Body of pancreas (tissue), 4 donors: ENCODE results near the gene USP5. TPM values are rescaled to one million over a fixed set of nuclear protein-coding genes. Genes with fewer than 3 reads are reported as not detected.

ENCODE experiments used
- ATAC-seq: fragments of 150-250 bp; one replicate; pipeline ENCODE4 v1.9.1; 2016
- DNase-seq, 4 donors: peaks; one replicate each; pipeline ENCODE4 v3.0.0-alpha.2; 2019
- H3K27ac ChIP-seq, 4 donors: fragments of 200-600 bp; sonication (generic); 1 replicate in 3 of 4; 2 replicates in 1 of 4; pipeline versions ENCODE4 v1.5.1 to v1.6.1; 2016 to 2019; ENCODE audit warnings: mild to moderate bottlenecking in 1 of 4, mixed read lengths in 1 of 4, moderate library complexity in 1 of 4
- H3K27me3 ChIP-seq, 2 donors: fragments of 200-600 bp; sonication (generic); one replicate each; pipeline ENCODE4 v1.6.0; 2016; ENCODE audit warnings: mild to moderate bottlenecking in 1 of 2
- H3K36me3 ChIP-seq, 2 donors: fragments of 200-600 bp; sonication (generic); replicated peaks in 1 of 2; 2 replicates each; pipeline ENCODE4 v1.5.1; 2016; ENCODE audit warnings: low read depth in 2 of 2; ENCODE audit not compliant: insufficient read depth in 1 of 2
- H3K4me1 ChIP-seq: fragments of 200-600 bp; sonication (generic); one replicate; pipeline ENCODE4 v1.6.0; 2016
- H3K4me3 ChIP-seq, 2 donors: fragments of 200-600 bp; sonication (generic); 1 replicate in 1 of 2; 2 replicates in 1 of 2; pipeline ENCODE4 v1.5.1; 2016 to 2019
- H3K9me3 ChIP-seq, 3 donors: fragments of 200-600 bp; sonication (generic); 1 replicate in 2 of 3; 2 replicates in 1 of 3; pipeline ENCODE4 v1.5.1; 2016
- POLR2A ChIP-seq, 3 donors: fragments of 450-650 bp; IDR thresholded peaks; one replicate each; pipeline ENCODE4 v1.6.1; 2016; ENCODE audit warnings: antibody characterized with exemption in 3 of 3, mild to moderate bottlenecking in 2 of 3
- WGBS, 2 donors: methylation state at CpG; one replicate each; pipeline ENCODE4 v1.1.5; 2017; 5-methylcytosine and 5-hydroxymethylcytosine counted together
- intact Hi-C: fragments of 100-400 bp; cut with DNase I; formaldehyde crosslinking; loops from one replicate; pipeline ENCODE4 v1.15.1; 2023
- total RNA-seq, 2 donors: library from RNA; depleted of rRNA; stranded (reverse); fragments of >200 nt; gene quantifications; one replicate each; pipeline ENCODE4 v1.1.0, GENCODE V29; 2016
- TF ChIP-seq, protein P1 (sequence below), 7 experiments: fragments of 450-650 bp in 4 of 7; fragments of 200-600 bp in 3 of 7; sonication (generic) in 3 of 7; IDR thresholded peaks; one replicate each; pipeline ENCODE4 v1.5.1; 2016 to 2019; ENCODE audit warnings: antibody characterized with exemption in 7 of 7

Gene USP5
- total RNA-seq, 2 donors from 2014 or later: 18.2 to 60.6 TPM

DNA sequence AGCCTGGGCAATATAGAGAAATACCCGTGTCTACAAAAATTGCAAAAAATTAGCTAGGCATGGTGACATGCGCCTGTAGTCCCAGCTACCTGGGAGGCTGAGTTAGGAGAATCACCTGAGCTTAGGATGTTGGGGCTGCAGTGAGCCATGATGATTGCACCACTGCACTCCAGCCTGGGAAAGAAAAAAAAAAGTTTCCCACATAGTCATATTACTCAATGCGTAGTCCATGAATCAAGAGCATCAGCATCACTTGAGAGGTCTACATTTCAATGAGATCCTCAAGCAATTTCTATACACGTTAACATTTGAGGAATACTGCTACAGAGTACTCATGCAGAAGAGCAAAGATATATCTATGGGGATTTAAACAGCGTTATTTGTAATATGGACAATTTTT is 47.5 kb downstream of the USP5 start:
- no peak for ATAC-seq
- Histone ChIP-seq H3K4me3 (no peak overlapping the region), H3K27ac (peak overlapping the region in 1 of 4 donors; percentile 78), H3K9me3 (no peaks in the 10 kb centered on the region), H3K27me3 (no peaks in the 10 kb centered on the region), H3K4me1 (peaks cover 21% of the 10 kb centered on the region), H3K36me3 (no peaks in the 10 kb centered on the region)
- TF ChIP-seq, protein P1, sequence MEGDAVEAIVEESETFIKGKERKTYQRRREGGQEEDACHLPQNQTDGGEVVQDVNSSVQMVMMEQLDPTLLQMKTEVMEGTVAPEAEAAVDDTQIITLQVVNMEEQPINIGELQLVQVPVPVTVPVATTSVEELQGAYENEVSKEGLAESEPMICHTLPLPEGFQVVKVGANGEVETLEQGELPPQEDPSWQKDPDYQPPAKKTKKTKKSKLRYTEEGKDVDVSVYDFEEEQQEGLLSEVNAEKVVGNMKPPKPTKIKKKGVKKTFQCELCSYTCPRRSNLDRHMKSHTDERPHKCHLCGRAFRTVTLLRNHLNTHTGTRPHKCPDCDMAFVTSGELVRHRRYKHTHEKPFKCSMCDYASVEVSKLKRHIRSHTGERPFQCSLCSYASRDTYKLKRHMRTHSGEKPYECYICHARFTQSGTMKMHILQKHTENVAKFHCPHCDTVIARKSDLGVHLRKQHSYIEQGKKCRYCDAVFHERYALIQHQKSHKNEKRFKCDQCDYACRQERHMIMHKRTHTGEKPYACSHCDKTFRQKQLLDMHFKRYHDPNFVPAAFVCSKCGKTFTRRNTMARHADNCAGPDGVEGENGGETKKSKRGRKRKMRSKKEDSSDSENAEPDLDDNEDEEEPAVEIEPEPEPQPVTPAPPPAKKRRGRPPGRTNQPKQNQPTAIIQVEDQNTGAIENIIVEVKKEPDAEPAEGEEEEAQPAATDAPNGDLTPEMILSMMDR (IDR thresholded peaks at IDR 0.05): no peak
- no peak for TF ChIP-seq POLR2A (IDR thresholded peaks at IDR 0.05)
- DNase-seq: no peak
- WGBS, 2 donors: 65 to 70% methylated on average over 5 of the region's 5 CpGs
- intact Hi-C loops: no loop called here

DNA sequence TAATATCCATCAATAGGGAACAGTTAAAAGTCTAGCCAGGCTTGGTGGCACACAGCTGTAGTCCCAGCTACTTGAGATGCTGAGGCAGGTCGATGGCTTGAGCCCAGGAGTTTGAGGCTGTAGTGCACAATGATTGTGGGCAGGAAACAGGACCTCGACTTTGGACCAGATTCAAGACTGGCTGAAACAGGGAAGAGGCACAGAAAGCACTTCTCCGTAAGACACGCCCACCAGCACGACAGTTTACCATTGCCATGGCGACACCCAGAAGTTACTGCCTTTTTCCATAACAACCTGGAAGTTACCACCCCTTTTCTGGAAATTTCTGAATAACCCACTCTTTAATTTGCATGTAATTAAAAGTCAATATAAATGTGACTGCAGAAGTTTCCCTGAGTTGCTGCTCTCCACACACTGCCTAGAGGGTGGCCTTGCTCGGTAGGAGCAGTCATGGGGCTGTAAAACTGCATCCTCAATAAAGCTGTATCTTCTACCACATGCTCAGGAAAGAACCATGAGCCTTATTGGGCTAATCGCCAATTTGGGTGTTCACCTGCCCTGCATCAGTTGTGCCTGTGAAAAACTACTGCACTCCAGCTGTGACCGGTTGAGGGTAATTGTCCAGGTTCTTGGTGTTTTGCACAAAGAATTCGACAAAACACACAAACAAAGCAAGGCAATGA is 48.0 kb downstream of the USP5 start:
- DNase-seq: peak; percentile 76 to 90 (median 82)
- 23 to 26% methylated on average over 10 of the region's 10 CpGs for WGBS, 2 donors
- Histone ChIP-seq H3K9me3 (no peaks in the 10 kb centered on the region), H3K36me3 (no peaks in the 10 kb centered on the region), H3K27me3 (no peaks in the 10 kb centered on the region), H3K4me1 (peaks cover 23% of the 10 kb centered on the region), H3K27ac (peak overlapping the region; percentile 52 to 78 (median 58)), H3K4me3 (no peak overlapping the region)
- ATAC-seq: peak; percentile 52
- TF ChIP-seq, protein P1 (IDR thresholded peaks at IDR 0.05): no peak
- TF ChIP-seq POLR2A (IDR thresholded peaks at IDR 0.05): peak in 2 of 3 donors; percentile 41 to 46
- intact Hi-C loops: no loop called here

DNA sequence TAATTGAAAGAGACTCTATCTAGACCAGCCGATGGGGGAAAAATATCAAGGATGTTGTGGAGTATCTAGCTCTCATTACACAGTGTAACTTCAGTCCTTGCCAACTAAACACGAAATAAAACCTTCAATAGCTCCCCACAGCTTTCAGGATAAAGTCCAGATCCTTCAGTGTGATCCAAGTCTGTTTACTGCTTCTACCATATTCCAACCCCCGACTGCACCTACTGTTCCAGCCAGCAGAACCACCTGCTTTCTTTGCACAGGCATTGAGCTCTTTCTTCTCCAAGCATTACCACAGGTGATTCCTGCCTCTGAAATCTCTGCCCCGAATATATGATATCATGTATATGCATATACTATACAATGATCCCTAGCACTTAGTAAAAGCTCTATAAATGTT is 50.5 kb downstream of the USP5 start:
- Histone ChIP-seq H3K27me3 (no peaks in the 10 kb centered on the region), H3K4me1 (peaks cover 28% of the 10 kb centered on the region), H3K36me3 (no peaks in the 10 kb centered on the region), H3K9me3 (no peaks in the 10 kb centered on the region), H3K4me3 (no peak overlapping the region), H3K27ac (no peak overlapping the region)
- intact Hi-C loops: no loop called here
- TF ChIP-seq, protein P1 (IDR thresholded peaks at IDR 0.05): no peak
- TF ChIP-seq POLR2A (IDR thresholded peaks at IDR 0.05): no peak
- no peak for DNase-seq
- WGBS, 2 donors: 64 to 67% methylated on average over 4 of the region's 4 CpGs
- no peak for ATAC-seq

DNA sequence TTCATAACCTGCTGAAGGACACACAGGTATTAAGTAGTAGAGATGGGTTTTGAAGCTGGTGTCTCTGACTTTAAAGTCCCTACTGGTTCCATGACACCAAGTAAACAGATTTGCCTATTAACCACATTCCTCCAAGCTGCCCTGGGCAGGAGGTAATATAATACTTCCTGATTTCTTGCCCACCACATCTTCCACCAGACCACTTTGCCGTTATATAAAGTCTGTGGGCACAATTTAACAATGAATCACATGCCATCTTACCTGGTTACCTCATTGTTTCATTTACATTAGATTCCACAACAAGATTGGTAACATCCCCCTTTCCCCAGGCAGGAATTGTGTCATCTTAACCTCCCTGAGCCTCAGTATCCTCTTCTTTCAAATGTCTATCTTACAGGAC is 51.8 kb downstream of the USP5 start:
- H3K4me1 ChIP-seq: peaks cover 28% of the 10 kb centered on the region
- H3K4me3 ChIP-seq: no peak overlapping the region
- WGBS, 2 donors: 67 to 81% methylated on average over 1 of the region's 1 CpG
- H3K9me3 ChIP-seq: no peaks in the 10 kb centered on the region
- no peak for TF ChIP-seq POLR2A (IDR thresholded peaks at IDR 0.05)
- TF ChIP-seq, protein P1 (IDR thresholded peaks at IDR 0.05): no peak
- H3K27me3 ChIP-seq: no peaks in the 10 kb centered on the region
- H3K36me3 ChIP-seq: no peaks in the 10 kb centered on the region
- no peak overlapping the region for H3K27ac ChIP-seq
- intact Hi-C loops: no loop called here
- DNase-seq (no peak), ATAC-seq (no peak)
